Endothelial cell of umbilical vein (primary cell): ENCODE data around the gene EPS8. TPM values are rescaled to one million over a fixed set of nuclear protein-coding genes. Genes with fewer than 3 reads are reported as not detected.

Source experiments
- BruUV-seq: library from RNA; stranded (reverse); fragments of 400-500 nt; replicated peaks from 2 replicates; lab custom pipeline; 2021; lab: Mats Ljungman, UMichigan
- CTCF ChIA-PET: fragments of 300-600, 350-600 bp; sonication (Branson Sonifier 250); formaldehyde crosslinking; loops from one replicate; lab custom pipeline; 2021; ENCODE audit warnings: antibody characterized with exemption, inconsistent platforms; lab: Charles Lee
- POLR2A ChIA-PET: fragments of 300-600, 350-600 bp; sonication (Branson Sonifier 250); formaldehyde crosslinking; loops from one replicate; lab custom pipeline; 2021; ENCODE audit warnings: antibody characterized with exemption, inconsistent platforms; lab: Charles Lee
- DNase-seq: peaks from one replicate; pipeline ENCODE4 v3.0.0-alpha.2; 2011; ENCODE audit warnings: low read depth, low spot score
- FAIRE-seq: peaks from 2 replicates; lab custom pipeline; 2011; peaks lifted over from hg19 to GRCh38; lab: Jason Lieb, UNC
- H2AFZ ChIP-seq: 2 replicates; pipeline ENCODE4 v1.6.0; 2012; ENCODE audit warnings: low read depth, low read length, control low read depth, inconsistent platforms
- H3K27ac ChIP-seq: 2 replicates; pipeline ENCODE4 v1.5.1; 2011; ENCODE audit warnings: low read depth, mild to moderate bottlenecking, control low read depth, low read length, moderate library complexity; ENCODE audit not compliant: insufficient read depth
- H3K27me3 ChIP-seq, 2 experiments: 2 replicates each; pipeline versions ENCODE4 v1.6.0 to v1.6.1; 2011; ENCODE audit warnings: low read length in 2 of 2, mixed read lengths in 1 of 2; ENCODE audit not compliant: control insufficient read depth in 2 of 2, insufficient read depth in 2 of 2
- H3K36me3 ChIP-seq, 2 experiments: 2 replicates in 1 of 2; 3 replicates in 1 of 2; pipeline ENCODE4 v1.5.1; 2011; ENCODE audit warnings: low read length in 2 of 2, mild to moderate bottlenecking in 1 of 2, moderate library complexity in 1 of 2; ENCODE audit not compliant: control insufficient read depth in 2 of 2, insufficient read depth in 2 of 2; ENCODE audit errors: extremely low read depth in 1 of 2
- H3K4me1 ChIP-seq: 3 replicates; pipeline ENCODE4 v1.5.1; 2011; ENCODE audit warnings: mild to moderate bottlenecking, low read length; ENCODE audit not compliant: control insufficient read depth, insufficient read depth; ENCODE audit errors: extremely low read depth
- H3K4me2 ChIP-seq: 2 replicates; pipeline ENCODE4 v1.6.1; 2011; ENCODE audit warnings: low read length, control low read depth, mixed read lengths; ENCODE audit not compliant: insufficient read depth
- H3K4me3 ChIP-seq, 3 experiments: fragments of 200-600 bp in 1 of 3; sonication (generic), shearing (Covaris generic) in 1 of 3; replicated peaks in 1 of 3; 2 replicates each; pipeline ENCODE4 v1.5.1; 2011 to 2016; ENCODE audit warnings: control low read depth in 3 of 3, low read length in 3 of 3, mild to moderate bottlenecking in 2 of 3, inconsistent platforms in 1 of 3, low read depth in 1 of 3, moderate library complexity in 1 of 3; ENCODE audit not compliant: insufficient read depth in 1 of 3
- H3K79me2 ChIP-seq: 2 replicates; pipeline ENCODE4 v1.6.0; 2012; ENCODE audit warnings: low read length, inconsistent platforms; ENCODE audit not compliant: control insufficient read depth, insufficient read depth
- H3K9ac ChIP-seq: replicated peaks from 2 replicates; pipeline ENCODE3; 2011; ENCODE audit warnings: low read length, control low read depth; ENCODE audit not compliant: insufficient read depth; ENCODE audit errors: extremely low read depth
- H3K9me1 ChIP-seq: replicated peaks from 3 replicates; pipeline ENCODE4 v1.6.0; 2011; ENCODE audit warnings: mild to moderate bottlenecking, low read length; ENCODE audit not compliant: control insufficient read depth, insufficient read depth; ENCODE audit errors: extremely low read depth
- H3K9me3 ChIP-seq: replicated peaks from 2 replicates; pipeline ENCODE4 v1.5.1; 2012; ENCODE audit warnings: low read length, inconsistent platforms; ENCODE audit not compliant: control insufficient read depth, insufficient read depth
- H4K20me1 ChIP-seq: replicated peaks from 2 replicates; pipeline ENCODE3; 2011; ENCODE audit warnings: mild to moderate bottlenecking, low read length; ENCODE audit not compliant: control insufficient read depth, insufficient read depth; ENCODE audit errors: extremely low read depth
- EZH2 ChIP-seq: IDR thresholded peaks from 2 replicates; pipeline ENCODE4 v1.6.1; 2012; ENCODE audit warnings: borderline replicate concordance, low read depth, mild to moderate bottlenecking, moderate library complexity, low read length, inconsistent platforms; ENCODE audit not compliant: severe bottlenecking
- FOS ChIP-seq: IDR thresholded peaks from 2 replicates; pipeline ENCODE4 v1.6.1; 2011; ENCODE audit warnings: mild to moderate bottlenecking, low read length, moderate library complexity, borderline replicate concordance; ENCODE audit not compliant: insufficient read depth
- GATA2 ChIP-seq: IDR thresholded peaks from 2 replicates; pipeline ENCODE4 v1.7.0; 2011; ENCODE audit warnings: low read depth, mild to moderate bottlenecking, moderate library complexity, mixed read lengths, low read length; ENCODE audit not compliant: insufficient read length, insufficient read depth
- JUN ChIP-seq: IDR thresholded peaks from 2 replicates; pipeline ENCODE4 v1.6.1; 2011; ENCODE audit warnings: borderline replicate concordance, low read depth; ENCODE audit not compliant: insufficient read length, insufficient read depth
- MYC ChIP-seq: IDR thresholded peaks from one replicate; pipeline ENCODE4 v1.6.1; 2011; ENCODE audit warnings: mild to moderate bottlenecking, low read depth, low read length
- POLR2A ChIP-seq: IDR thresholded peaks from 2 replicates; pipeline ENCODE4 v1.6.1; 2012; ENCODE audit warnings: low read depth, mild to moderate bottlenecking, control low read depth, low read length
- POLR2AphosphoS5 ChIP-seq: IDR thresholded peaks from 2 replicates; pipeline ENCODE4 v1.6.1; 2012; ENCODE audit warnings: low read depth, mild to moderate bottlenecking, control low read depth, low read length, moderate library complexity; ENCODE audit not compliant: insufficient read depth
- dilution Hi-C: fragments of 300-500 bp; cut with MboI; formaldehyde crosslinking; loops from one replicate; pipeline ENCODE4 v1.15.0; 2019; ENCODE audit warnings: low sequenced_read_pairs; ENCODE audit not compliant: extremely low pct_ligation_motif_present
- intact Hi-C: fragments of 100-400 bp; cut with micrococcal nuclease; formaldehyde crosslinking; loops from one replicate; pipeline ENCODE4 v1.10.0; 2022
- polyA plus RNA-seq, 4 experiments: library from polyadenylated mRNA; depleted of rRNA in 3 of 4; stranded (reverse) in 3 of 4; unstranded in 1 of 4; fragments of >200 nt; gene quantifications; 2 replicates each; pipeline versions ENCODE4 v1.2.1 to v1.2.3, GENCODE V29; 2011 to 2012; ENCODE audit warnings: missing spikeins in 1 of 4
- total RNA-seq: library from RNA; stranded (reverse); gene quantifications from 2 replicates; pipeline ENCODE4 v1.2.3, GENCODE V29; 2021
- TF ChIP-seq, protein P1 (sequence below), 2 donors: IDR thresholded peaks; 1 replicate in 1 of 2; 2 replicates in 1 of 2; pipeline ENCODE4 v1.5.1; 2011; ENCODE audit warnings: low read length in 2 of 2, mild to moderate bottlenecking in 2 of 2, moderate library complexity in 2 of 2, control low read depth in 1 of 2, inconsistent platforms in 1 of 2, low read depth in 1 of 2; ENCODE audit not compliant: insufficient read depth in 1 of 2; ENCODE audit errors: extremely low read depth in 1 of 2
- TF ChIP-seq, protein P2 (sequence below): IDR thresholded peaks from 2 replicates; pipeline ENCODE4 v1.6.1; 2011; ENCODE audit not compliant: insufficient read depth, insufficient read length

EPS8 gene
- total and polyA plus RNA-seq, 2 donors (not counting 3 experiments of a cell fraction or from before 2014, with no cell fraction given), result 8.4 to 11.9 TPM

DNA sequence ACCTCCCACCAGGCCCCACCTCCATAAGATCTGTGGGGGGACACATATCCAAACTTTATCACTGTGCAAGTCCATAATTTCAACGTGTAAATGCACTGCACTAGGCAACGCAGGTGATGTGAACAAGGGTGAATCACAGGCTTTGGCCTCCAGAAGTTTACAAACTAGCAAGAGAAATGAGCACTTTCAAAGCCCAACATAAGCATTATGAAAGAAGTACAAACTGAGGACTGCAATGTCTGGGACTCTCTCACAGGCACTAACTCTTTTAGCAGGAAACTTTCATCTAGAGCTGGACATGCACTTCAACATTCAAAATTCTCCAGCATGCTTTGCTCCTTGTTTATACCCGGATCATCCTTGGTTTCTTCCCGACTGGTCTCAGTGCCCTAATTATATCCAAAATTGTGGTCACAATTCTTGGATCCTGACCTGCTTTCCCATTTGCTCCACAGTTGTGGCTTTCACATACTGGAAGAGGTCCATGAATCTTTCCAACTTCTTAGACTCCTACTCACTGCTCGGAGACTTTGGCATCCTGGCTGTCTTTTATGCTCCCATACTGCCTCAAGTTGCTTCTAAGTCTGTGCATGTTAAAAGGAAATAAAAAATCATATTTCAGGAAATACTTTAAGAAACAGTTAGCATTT, 48.1 kb upstream of the EPS8 start:
- POLR2A ChIA-PET, result no interaction called here
- dilution Hi-C loops (no loop called here), intact Hi-C loops (no loop called here)
- no peaks in the 10 kb centered on the region for H3K9me1 ChIP-seq
- no peak overlapping the region for H3K4me3 ChIP-seq
- DNase-seq, result no peak
- H3K36me3 ChIP-seq, result no peaks in the 10 kb centered on the region
- H3K9ac ChIP-seq, result no peak overlapping the region
- H3K27ac ChIP-seq, result no peak overlapping the region
- H3K79me2 ChIP-seq, result no peaks in the 10 kb centered on the region
- no peak for FAIRE-seq
- H3K27me3 ChIP-seq, result no peaks in the 10 kb centered on the region
- CTCF ChIA-PET, result interaction anchor here (0.9 kb wide), 1 partner anchor 123 kb away, joined by 3 read pairs; no protein-coding TSS in a partner anchor
- BruUV-seq, result no TSS peak
- no peaks in the 10 kb centered on the region for H3K4me1 ChIP-seq
- H2AFZ ChIP-seq, result no peak overlapping the region
- H4K20me1 ChIP-seq, result no peaks in the 10 kb centered on the region
- H3K4me2 ChIP-seq, result no peak overlapping the region
- H3K9me3 ChIP-seq, result no peaks in the 10 kb centered on the region
- TF ChIP-seq JUN, result no peak
- no peak for TF ChIP-seq EZH2
- TF ChIP-seq, protein P1, sequence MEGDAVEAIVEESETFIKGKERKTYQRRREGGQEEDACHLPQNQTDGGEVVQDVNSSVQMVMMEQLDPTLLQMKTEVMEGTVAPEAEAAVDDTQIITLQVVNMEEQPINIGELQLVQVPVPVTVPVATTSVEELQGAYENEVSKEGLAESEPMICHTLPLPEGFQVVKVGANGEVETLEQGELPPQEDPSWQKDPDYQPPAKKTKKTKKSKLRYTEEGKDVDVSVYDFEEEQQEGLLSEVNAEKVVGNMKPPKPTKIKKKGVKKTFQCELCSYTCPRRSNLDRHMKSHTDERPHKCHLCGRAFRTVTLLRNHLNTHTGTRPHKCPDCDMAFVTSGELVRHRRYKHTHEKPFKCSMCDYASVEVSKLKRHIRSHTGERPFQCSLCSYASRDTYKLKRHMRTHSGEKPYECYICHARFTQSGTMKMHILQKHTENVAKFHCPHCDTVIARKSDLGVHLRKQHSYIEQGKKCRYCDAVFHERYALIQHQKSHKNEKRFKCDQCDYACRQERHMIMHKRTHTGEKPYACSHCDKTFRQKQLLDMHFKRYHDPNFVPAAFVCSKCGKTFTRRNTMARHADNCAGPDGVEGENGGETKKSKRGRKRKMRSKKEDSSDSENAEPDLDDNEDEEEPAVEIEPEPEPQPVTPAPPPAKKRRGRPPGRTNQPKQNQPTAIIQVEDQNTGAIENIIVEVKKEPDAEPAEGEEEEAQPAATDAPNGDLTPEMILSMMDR (IDR thresholded peaks at IDR 0.05; ENCODE audit: extremely low read depth in 1 of 2, insufficient read depth in 1 of 2, low read depth in 1 of 2, low read length in 2 of 2), result no peak
- no peak for TF ChIP-seq FOS
- TF ChIP-seq, protein P2, sequence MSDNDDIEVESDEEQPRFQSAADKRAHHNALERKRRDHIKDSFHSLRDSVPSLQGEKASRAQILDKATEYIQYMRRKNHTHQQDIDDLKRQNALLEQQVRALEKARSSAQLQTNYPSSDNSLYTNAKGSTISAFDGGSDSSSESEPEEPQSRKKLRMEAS, result no peak
- no peak for TF ChIP-seq POLR2AphosphoS5
- no peak for TF ChIP-seq GATA2
- TF ChIP-seq MYC, result no peak
- no peak for TF ChIP-seq POLR2A
